ENCODE data around the gene KIF3A.

Gene KIF3A

DNA sequence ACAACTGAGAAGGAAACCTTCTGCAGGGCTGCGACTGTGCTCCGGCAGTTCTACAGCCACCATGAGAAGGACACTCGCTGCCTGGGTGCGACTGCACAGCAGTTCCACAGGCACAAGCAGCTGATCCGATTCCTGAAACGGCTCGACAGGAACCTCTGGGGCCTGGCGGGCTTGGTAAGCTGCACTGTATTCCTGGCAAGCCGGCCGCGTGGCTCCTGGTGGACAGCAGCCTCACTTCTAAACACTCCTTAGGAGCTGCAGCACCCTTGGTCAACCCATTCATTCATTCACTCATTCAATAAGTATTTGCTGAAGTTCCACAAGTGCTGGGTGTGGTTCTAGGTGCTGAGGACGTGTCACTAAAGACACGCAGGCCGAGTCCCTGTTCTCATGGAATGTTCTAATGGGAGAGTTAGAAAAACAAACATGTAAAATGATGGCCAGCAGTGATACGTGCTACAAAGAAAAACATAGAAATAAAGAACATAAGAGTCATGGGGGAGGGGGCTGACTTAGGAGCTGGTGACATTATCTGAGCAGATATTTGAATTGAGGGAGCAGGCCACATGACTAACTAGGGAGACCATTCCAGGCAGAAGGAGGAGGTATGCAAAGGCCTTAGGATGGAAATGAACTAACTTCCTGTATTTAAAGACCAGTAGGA is 57.5 kb downstream of the KIF3A start:
- no peak for DNase-seq (ENCODE audit: low read depth in 4 of 4, low spot score in 1 of 4)

DNA sequence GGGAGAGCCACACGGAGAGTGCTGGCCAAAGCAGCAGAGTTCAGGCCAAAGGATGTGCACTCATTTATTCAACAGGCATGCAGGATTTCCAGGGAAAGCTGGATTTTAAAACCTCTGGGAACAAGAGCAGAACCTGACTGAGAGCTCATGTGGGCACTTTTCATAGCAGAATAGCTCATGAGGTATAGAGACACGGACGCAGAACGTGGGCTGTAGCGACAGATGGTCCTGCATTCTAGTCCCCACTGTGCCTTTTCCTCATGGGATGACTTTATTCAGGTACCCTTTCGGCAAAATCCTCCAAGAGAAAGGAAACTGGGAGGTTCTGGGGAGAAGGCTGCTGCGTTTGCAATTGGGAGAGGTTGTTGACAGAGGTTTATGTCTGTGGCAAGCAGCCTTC is 58.2 kb downstream of the KIF3A start:
- DNase-seq (ENCODE audit: low read depth in 4 of 4, low spot score in 1 of 4), result no peak

GRCh38 chr5:132678735-132679134 is 58.6 kb downstream of the KIF3A start:
- no peak for DNase-seq (ENCODE audit: low read depth in 4 of 4, low spot score in 1 of 4)

DNA sequence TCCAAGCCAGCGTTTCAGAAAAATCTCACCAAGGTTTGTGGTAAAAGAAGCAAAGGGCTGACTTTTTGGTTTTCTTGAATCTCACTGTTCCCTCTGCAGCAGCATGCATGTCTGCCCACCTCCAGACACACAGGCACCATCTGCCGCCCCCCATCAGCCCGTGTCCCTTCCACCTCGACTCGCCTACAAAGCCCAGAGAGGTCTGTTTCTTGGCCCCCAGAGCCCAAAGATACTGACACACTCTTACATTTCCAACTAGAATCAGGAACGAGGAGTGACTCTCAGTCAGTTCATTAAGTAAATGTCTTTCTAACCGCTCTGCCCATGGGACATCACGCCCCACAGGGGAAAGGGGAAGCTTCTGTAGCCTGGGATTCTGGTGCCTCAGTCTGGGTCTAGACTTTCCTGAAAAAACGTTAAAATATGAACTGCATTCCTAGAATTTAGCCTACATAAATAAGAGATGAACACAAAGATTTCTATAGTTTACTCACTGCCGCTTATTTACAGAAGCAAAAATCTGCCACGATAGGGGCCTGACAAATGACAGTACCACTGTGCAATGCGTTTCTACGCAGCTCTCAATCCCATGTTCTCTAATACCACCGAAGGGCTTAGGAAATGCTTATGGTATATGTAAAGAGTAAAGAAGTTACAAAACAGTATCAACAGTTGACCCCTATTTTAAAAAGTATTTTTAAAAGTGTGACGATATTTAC is 59.5 kb downstream of the KIF3A start:
- DNase-seq (ENCODE audit: low read depth in 4 of 4, low spot score in 1 of 4), result no peak

DNA sequence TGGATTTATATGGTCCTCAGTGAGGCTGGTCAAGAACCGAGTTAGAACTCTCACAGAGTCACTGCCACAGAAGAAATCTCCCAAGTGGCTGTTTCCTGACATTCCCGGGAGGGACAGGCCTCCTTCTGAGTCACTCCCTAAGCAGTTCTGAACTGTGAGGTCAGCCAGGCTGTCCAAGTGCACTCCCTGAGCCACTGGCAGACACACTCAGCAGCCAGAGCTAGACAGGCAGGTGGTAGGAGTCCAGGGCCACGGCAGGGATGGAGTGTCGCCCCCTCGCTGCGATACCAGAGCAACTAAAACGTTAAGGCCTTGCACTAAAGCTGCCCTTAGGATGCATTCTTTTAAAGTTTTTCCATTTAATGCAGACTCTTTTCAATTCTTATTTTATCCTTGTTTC is 60.2 kb downstream of the KIF3A start:
- no peak for DNase-seq (ENCODE audit: low read depth in 4 of 4, low spot score in 1 of 4)

DNA sequence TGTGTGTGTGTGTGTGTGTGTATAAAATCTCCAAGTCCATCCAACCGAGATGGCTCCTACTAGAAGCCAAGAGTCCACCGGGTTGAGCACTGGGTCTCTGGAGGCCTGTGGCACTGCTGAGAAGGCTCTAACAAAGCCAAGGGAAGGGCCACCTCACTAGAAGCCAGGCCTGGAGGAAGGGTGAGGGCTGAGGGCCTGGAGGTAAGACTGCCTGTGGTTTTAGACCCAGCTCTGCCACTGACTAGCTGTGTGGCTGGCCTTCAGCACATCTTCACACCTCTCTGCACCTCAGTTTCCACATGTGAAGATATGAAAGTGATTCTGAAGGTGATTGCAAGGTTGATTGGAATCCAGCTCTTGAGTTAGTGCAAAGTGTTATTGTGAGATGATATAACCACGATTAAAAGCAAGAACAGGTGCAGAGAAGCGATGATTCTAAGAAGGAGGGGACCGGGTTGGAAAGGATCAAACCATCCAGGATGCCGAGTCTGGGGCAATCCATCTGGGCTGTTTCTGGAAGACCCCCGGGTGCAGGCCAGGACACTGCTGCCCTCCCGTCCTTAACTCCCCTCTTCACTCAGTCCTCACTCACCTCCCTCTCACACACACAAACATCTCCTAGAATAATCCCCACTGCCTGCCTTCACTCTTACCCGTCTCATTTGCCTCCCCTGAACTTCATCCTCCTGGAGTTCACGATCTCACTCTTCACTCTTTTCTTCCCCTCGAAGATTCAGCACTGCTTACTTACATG is 61.2 kb downstream of the KIF3A start:
- no peak for DNase-seq (ENCODE audit: low read depth in 4 of 4, low spot score in 1 of 4)

- DNase-seq (ENCODE audit: low read depth in 4 of 4, low spot score in 1 of 4), result no peak
Measured at GRCh38 chr5:132674671-132675506, 62.5 kb downstream of the KIF3A start.

GRCh38 chr5:132673939-132674630 is 63.3 kb downstream of the KIF3A start, which contains the start of gene IL4:
Gene IL4, plus strand, starts transcription at chr5:132673989. Its CDS starts 62 bp downstream, at chr5:132674051.
- DNase-seq (ENCODE audit: low read depth in 4 of 4, low spot score in 1 of 4), result no peak

DNA sequence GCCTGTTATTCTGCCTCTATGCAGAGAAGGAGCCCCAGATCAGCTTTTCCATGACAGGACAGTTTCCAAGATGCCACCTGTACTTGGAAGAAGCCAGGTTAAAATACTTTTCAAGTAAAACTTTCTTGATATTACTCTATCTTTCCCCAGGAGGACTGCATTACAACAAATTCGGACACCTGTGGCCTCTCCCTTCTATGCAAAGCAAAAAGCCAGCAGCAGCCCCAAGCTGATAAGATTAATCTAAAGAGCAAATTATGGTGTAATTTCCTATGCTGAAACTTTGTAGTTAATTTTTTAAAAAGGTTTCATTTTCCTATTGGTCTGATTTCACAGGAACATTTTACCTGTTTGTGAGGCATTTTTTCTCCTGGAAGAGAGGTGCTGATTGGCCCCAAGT is 63.9 kb downstream of the KIF3A start:
- DNase-seq (ENCODE audit: low read depth in 4 of 4, low spot score in 1 of 4), result no peak

DNA sequence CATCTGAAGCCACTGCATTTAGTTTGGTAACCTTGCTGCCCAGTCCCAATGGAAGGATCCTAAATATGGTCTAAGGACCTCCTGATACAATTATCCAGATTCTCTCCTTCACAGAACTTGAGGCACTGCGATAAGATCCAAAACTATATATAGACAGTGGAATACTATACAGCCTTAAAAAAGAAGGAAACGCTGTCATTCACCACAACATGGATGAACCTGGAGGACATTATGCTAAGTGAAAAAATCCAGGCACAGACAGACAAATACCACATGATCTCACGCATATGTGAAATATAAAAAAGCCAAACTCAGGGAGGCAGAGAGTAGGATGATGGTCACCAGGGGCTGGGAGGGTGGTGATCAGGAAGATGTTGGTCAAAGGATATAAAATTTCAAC is 66.3 kb downstream of the KIF3A start:
- DNase-seq (ENCODE audit: low read depth in 4 of 4, low spot score in 1 of 4), result no peak

GRCh38 chr5:132669966-132670882 is 67.1 kb downstream of the KIF3A start:
- no peak for DNase-seq (ENCODE audit: low read depth in 4 of 4, low spot score in 1 of 4)

GRCh38 chr5:132669455-132669820 is 67.9 kb downstream of the KIF3A start:
- DNase-seq (ENCODE audit: low read depth in 4 of 4, low spot score in 1 of 4), result no peak

GRCh38 chr5:132668706-132669454 is 68.5 kb downstream of the KIF3A start:
- DNase-seq (ENCODE audit: low read depth in 4 of 4, low spot score in 1 of 4), result no peak

DNA sequence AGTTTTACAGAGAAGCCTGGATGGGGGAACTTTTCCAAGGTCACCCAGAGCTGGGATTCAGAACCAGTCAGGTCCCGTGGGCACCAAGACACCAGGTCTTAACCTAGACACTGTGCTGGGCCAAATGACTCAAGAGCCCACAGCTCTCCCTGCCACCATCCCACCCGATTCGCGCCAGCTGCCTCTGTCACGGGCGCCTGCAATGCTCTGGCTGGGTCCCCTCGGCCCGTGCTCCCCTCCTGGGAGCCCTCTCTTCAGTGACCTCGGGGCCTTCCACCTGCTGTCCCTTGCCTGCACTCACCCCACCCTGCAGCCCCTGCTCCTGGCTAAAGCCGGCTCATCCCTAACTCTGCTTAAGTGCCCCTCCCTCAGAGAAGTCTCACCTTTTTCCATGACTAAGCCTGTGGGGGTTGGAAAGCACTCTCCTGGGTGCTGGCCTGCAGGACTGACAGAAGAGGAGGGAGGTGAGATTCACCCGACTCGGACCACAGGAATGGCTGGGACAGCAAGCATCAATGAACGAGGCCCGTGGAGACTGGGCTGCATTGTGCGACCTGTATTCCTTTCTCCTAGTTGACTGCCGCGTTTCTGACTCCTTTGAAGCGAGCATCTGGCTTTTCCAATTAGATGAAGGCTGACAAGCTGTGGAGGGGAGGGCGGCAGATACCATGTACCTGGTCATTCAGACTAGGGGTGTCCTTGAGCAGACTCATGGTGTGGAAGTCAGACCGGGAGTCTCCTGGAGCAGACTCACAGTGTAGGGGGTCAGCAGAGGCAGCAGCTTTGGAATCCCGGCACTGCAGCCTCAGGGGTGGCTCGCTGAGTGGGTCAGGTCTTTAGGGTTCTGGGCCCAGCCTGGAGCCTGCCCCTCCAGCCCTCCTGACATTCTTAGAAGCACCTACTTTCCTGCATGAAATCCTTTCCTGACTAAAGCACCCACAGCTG is 69.3 kb downstream of the KIF3A start:
- DNase-seq (ENCODE audit: low read depth in 4 of 4, low spot score in 1 of 4), result no peak

DNA sequence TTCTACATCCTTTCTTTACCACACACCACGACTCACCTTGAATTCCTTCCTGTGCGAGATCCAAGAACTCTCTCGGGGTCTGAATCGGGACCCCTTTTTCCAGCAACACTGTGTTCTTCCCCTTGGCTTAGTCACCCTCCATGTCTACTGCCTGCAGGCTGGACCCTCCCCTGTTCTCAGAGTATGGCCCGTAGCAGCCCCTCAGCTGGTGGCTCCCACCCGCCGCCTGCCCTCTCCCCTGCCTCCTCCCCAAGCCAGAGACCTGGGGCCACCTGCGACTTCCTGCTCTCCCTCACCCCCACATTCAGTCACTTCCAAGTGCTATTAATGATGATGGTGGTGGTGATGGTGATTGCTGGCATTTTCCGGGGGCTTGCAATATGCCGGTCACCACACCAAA is 70.0 kb downstream of the KIF3A start:
- DNase-seq (ENCODE audit: low read depth in 4 of 4, low spot score in 1 of 4), result no peak

- DNase-seq (ENCODE audit: low read depth in 4 of 4, low spot score in 1 of 4), result no peak
Measured at GRCh38 chr5:132666310-132667123, 70.8 kb downstream of the KIF3A start.

- no peak for DNase-seq (ENCODE audit: low read depth in 4 of 4, low spot score in 1 of 4)
Measured at GRCh38 chr5:132665574-132666080, 71.7 kb downstream of the KIF3A start.
